SU-DHL-6 (cell line): ENCODE results near the gene DBI.

Experiments used
- H2AFZ ChIP-seq: fragments of 200-600 bp; sonication (generic); 2 replicates; pipeline ENCODE4 v1.6.1; 2014; ENCODE audit warnings: low read depth, mild to moderate bottlenecking, moderate library complexity, mixed read lengths, antibody characterized with exemption, low read length; ENCODE audit not compliant: severe bottlenecking
- H3F3A ChIP-seq: fragments of 200-600 bp; shearing (Covaris generic); 2 replicates; pipeline ENCODE4 v1.6.0; 2016; ENCODE audit warnings: antibody characterized with exemption, mild to moderate bottlenecking; ENCODE audit not compliant: insufficient read depth
- H3K27ac ChIP-seq: fragments of 200-600 bp; sonication (generic); 2 replicates; pipeline ENCODE4 v1.5.1; 2016; ENCODE audit warnings: low read depth, mild to moderate bottlenecking, low read length, moderate library complexity, mixed read lengths
- H3K27me3 ChIP-seq: fragments of 200-600 bp; sonication (generic), shearing (Covaris generic); 2 replicates; pipeline ENCODE4 v1.6.0; 2014; ENCODE audit warnings: mild to moderate bottlenecking, low read length
- H3K36me3 ChIP-seq: fragments of 200-600 bp; sonication (generic); 2 replicates; pipeline ENCODE4 v1.6.1; 2014; ENCODE audit warnings: mild to moderate bottlenecking, low read length, mixed read lengths
- H3K4me2 ChIP-seq: fragments of 300-600, 200-600 bp; shearing (Covaris generic), sonication (generic); 2 replicates; pipeline ENCODE4 v1.6.0; 2014; ENCODE audit warnings: low read length, low read depth, mild to moderate bottlenecking; ENCODE audit not compliant: poor library complexity, severe bottlenecking
- H3K4me3 ChIP-seq: fragments of 200-600 bp; sonication (generic); 2 replicates; pipeline ENCODE4 v1.5.1; 2014; ENCODE audit warnings: antibody characterized with exemption, low read length, mild to moderate bottlenecking, mixed read lengths; ENCODE audit not compliant: insufficient read depth, poor library complexity, severe bottlenecking
- H3K79me2 ChIP-seq: fragments of 200-600 bp; sonication (generic); 2 replicates; pipeline ENCODE4 v1.6.1; 2014; ENCODE audit warnings: mild to moderate bottlenecking, low read length, moderate library complexity; ENCODE audit not compliant: insufficient read depth
- H3K9ac ChIP-seq: fragments of 200-600 bp; sonication (generic); 2 replicates; pipeline ENCODE4 v1.7.0; 2014; ENCODE audit warnings: mild to moderate bottlenecking, low read length
- H3K9me2 ChIP-seq: fragments of 200-600 bp; sonication (generic); replicated peaks from 2 replicates; pipeline ENCODE4 v1.6.1; 2014; ENCODE audit warnings: low read length; ENCODE audit not compliant: insufficient read depth
- H3K9me3 ChIP-seq: fragments of 200-600 bp; sonication (generic); 2 replicates; pipeline ENCODE4 v1.6.1; 2014; ENCODE audit warnings: low read length, mixed read lengths; ENCODE audit not compliant: insufficient read depth
- H4K20me1 ChIP-seq: fragments of 200-600 bp; sonication (generic); 2 replicates; pipeline ENCODE4 v1.6.1; 2014; ENCODE audit warnings: low read depth, mild to moderate bottlenecking, antibody characterized with exemption, low read length, moderate library complexity, mixed read lengths
- CTCF ChIP-seq: fragments of 200-600 bp; sonication (generic); IDR thresholded peaks from one replicate; pipeline ENCODE4 v1.5.1; 2017; ENCODE audit warnings: antibody characterized with exemption, mild to moderate bottlenecking, low read length, moderate library complexity; ENCODE audit not compliant: insufficient read depth, poor library complexity, severe bottlenecking
- EZH2phosphoT487 ChIP-seq: fragments of 200-600 bp; sonication (generic), shearing (Covaris generic); conservative IDR thresholded peaks from 2 replicates; pipeline ENCODE4 v1.6.1; 2018; ENCODE audit warnings: mild to moderate bottlenecking, antibody characterized with exemption, low read length, moderate library complexity, mixed read lengths

Gene DBI

GRCh38 chr2:119323459-119323858 is 43.3 kb upstream of the DBI start:
- Histone ChIP-seq H3K27ac (no peak overlapping the region), H3K9me2 (no peaks in the 10 kb centered on the region), H3K4me3 (no peak overlapping the region), H3F3A (no peaks in the 10 kb centered on the region), H2AFZ (no peak overlapping the region), H3K79me2 (no peaks in the 10 kb centered on the region), H3K27me3 (no peaks in the 10 kb centered on the region), H3K36me3 (no peaks in the 10 kb centered on the region), H3K9ac (no peak overlapping the region), H4K20me1 (no peaks in the 10 kb centered on the region), H3K4me2 (no peak overlapping the region), H3K9me3 (no peaks in the 10 kb centered on the region)
- no peak for TF ChIP-seq CTCF
- no peak for TF ChIP-seq EZH2phosphoT487

DNA sequence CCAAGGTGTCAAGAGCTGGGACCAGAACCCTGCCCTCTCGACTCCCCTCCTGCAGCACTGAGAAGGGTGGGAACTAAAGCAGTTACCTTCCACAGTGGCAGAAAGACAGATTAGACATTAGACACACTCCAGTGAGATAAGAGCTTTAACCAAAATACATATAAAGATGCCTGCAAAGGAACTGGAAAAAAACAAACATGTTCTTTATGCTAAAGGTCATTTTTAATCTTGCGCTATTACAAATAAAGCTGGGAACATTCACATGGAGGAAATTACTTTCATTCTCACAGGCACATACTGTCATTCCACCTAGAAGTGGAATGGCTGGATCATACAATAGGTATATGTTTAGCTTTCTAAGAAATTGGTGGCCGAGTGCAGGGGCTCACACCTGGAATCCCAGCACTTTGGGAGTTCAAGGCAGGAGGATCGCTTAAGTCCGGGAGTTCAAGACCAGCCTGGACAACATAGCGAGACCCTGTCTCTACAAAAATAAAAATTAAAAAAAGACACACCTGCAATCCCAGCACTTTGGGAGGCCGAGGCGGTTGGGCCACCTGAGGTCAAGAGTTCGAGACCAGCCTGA is 42.0 kb upstream of the DBI start:
- Histone ChIP-seq H3K4me3 (no peak overlapping the region), H3K9me2 (no peaks in the 10 kb centered on the region), H3K79me2 (no peaks in the 10 kb centered on the region), H3F3A (no peaks in the 10 kb centered on the region), H3K27me3 (no peaks in the 10 kb centered on the region), H3K9ac (no peak overlapping the region), H2AFZ (no peak overlapping the region), H3K9me3 (no peaks in the 10 kb centered on the region), H3K36me3 (no peaks in the 10 kb centered on the region), H3K4me2 (no peak overlapping the region), H3K27ac (no peak overlapping the region), H4K20me1 (no peaks in the 10 kb centered on the region)
- no peak for TF ChIP-seq EZH2phosphoT487

GRCh38 chr2:119326938-119327337 is 39.8 kb upstream of the DBI start:
- H3K9ac ChIP-seq, result no peak overlapping the region

More at GRCh38 chr2:119326938-119327337, 39.8 kb upstream of the DBI start:
- no peak overlapping the region for H3K4me3 ChIP-seq
- H3F3A ChIP-seq, result no peaks in the 10 kb centered on the region
- no peaks in the 10 kb centered on the region for H3K9me3 ChIP-seq
- no peaks in the 10 kb centered on the region for H4K20me1 ChIP-seq
- no peak for TF ChIP-seq CTCF
- no peak for TF ChIP-seq EZH2phosphoT487
- H2AFZ ChIP-seq, result no peak overlapping the region
- no peaks in the 10 kb centered on the region for H3K79me2 ChIP-seq
- H3K27ac ChIP-seq, result no peak overlapping the region
- H3K27me3 ChIP-seq, result no peaks in the 10 kb centered on the region
- H3K36me3 ChIP-seq, result no peaks in the 10 kb centered on the region
- H3K9me2 ChIP-seq, result no peaks in the 10 kb centered on the region
- H3K4me2 ChIP-seq, result no peak overlapping the region
